GOT3 (cell line): Measurements from ENCODE around the gene PTPDC1.

Experiments used
- DNase-seq: peaks from one replicate; lab custom pipeline; 2025; ENCODE audit warnings: mixed read lengths; lab: John Stamatoyannopoulos, UW

Gene PTPDC1

DNA sequence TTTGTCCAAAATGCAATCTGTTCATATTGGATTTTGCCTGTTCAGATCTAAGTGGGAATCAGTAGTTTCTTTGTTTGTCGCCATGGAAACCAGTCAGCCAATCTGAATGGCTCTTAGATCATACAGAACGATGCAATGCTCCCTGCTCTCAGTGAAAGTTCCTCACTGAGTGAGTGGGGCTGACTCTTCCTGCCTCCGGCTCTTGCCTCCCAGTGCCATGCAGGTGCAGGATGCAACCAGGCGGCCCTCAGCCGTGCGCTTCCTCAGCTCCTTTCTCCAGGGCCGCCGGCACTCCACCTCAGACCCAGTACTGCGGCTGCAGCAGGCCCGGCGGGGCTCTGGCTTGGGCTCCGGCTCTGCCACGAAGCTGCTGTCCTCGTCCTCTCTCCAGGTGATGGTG is at the start of gene PTPDC1:
PTPDC1 (plus strand) TSS at position 151 of the 400 bp plus-strand sequence; CDS start at position 218, 67 bp downstream.
- DNase-seq, result no peak

GRCh38 chr9:94034511-94034910 is 49.8 kb upstream of the PTPDC1 start:
- no peak for DNase-seq

DNA sequence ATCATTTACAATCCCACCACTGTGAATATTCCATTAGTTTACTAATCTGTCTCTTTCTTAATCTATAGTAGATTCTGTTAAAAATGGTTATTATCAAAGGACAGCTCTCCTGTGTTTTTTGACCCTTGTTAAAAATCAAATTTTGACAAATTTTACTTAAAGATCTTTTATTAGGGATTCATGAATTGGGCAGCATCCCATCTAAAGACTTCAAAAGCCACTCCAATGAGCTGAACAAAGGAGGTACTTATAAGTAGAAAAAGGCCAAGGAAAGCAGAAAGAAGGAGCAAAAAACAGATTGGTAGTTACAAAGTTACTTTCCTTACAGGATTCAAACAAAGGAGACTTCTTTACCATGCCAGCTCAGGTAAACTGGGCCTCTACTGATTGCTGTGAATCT is 44.5 kb upstream of the PTPDC1 start:
- DNase-seq, result no peak

- DNase-seq, result no peak
Observed at GRCh38 chr9:94042516-94043360, 41.5 kb upstream of the PTPDC1 start.

GRCh38 chr9:94054716-94055115 is 29.5 kb upstream of the PTPDC1 start:
- DNase-seq, result no peak

DNA sequence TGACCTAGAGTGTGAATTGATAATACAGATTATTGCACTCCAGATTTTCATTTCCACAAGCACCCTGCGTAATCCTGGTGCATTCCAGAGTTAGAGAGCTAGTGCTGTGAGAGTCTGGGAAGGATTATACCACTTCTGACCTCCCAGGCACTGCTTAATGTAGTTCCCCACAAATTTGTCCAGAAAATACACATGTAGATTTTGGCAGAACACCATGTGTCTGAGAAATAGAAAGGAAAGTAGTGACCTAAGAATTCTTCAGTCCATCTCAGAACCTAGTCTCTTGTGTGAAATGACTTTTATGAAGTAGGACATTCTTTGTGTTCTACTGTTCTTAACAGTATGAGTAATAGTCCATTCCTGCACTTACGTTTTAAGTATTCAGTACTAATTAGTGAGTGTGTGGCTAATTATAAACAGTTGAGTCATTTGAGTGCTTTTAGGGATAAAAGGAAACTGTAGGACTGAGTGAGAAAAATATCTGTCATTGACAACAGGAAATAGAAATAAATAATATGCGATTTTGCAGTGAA is 27.8 kb upstream of the PTPDC1 start:
- DNase-seq, result no peak

- no peak for DNase-seq
Observed at GRCh38 chr9:94057918-94058317, 26.3 kb upstream of the PTPDC1 start.

- DNase-seq, result no peak
Observed at GRCh38 chr9:94061864-94062263, 22.4 kb upstream of the PTPDC1 start.

DNA sequence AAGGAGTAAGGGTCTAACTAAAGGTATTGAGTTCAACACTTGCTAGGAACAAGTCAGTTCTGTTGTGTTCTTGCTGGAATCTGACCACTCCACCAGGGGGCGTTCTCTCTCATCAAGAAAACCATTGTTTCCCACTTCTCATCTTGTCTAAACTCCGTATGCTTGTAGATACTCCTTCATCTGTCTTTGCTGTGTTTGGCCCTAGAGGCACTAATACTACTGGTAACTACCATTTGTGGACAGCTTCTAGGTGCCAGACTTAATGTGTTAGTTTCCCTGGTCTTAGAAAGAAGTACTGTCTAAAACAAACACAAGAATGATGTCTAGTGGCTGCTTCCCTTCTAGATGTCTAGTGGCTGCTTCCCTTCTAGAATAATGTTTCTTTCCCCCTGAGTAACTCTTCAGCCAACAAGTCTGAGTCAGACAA is 18.7 kb upstream of the PTPDC1 start:
- DNase-seq, result no peak

DNA sequence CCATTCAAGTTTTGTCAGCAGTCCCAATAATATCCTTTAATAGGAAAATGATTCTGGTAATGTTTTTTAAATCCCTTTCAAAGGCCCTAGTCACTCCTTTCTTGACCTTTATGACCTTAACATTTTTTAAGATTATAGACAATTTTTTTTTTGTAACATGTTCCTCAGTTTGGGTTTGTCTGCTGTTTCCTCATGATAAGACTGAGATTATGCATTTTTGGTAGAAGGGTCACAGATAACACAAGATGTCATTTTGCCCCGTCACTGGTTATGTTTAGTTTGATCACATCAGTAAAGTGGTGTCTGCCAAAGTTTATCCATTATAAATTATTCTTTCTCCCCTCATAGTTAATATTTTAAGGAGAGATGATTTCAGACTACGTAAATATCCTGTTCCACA is 16.0 kb upstream of the PTPDC1 start:
- no peak for DNase-seq

GRCh38 chr9:94076557-94076956 is 7.7 kb upstream of the PTPDC1 start:
- no peak for DNase-seq

GRCh38 chr9:94078086-94078485 is 6.2 kb upstream of the PTPDC1 start:
- no peak for DNase-seq

GRCh38 chr9:94079236-94079635 is 5.0 kb upstream of the PTPDC1 start:
- no peak for DNase-seq

- DNase-seq, result no peak
Observed at GRCh38 chr9:94080249-94080648, 4.0 kb upstream of the PTPDC1 start.

GRCh38 chr9:94081435-94081834 is 2.8 kb upstream of the PTPDC1 start:
- DNase-seq, result no peak

- no peak for DNase-seq
Observed at GRCh38 chr9:94081864-94082463, 2.3 kb upstream of the PTPDC1 start.

DNA sequence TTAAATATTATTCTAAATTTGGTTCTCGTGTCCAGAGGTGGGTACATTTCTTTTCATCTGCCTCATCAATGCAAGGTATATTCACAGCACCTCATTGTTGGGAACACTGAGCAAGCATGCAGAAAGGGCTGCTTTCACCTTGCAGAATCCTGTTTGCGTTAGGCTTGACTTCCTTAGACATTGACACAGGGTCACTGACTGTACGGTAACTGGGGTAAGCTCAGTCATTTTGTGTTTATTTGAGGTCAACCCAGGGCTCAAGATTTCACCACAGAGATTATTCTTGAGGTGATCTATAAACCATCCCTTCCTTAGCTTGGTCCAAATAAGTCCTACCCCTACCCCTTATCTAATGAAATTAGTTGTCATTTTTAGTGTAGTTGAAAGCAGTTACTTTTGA is 1.7 kb upstream of the PTPDC1 start:
- no peak for DNase-seq

GRCh38 chr9:94082956-94083355 is 1.3 kb upstream of the PTPDC1 start:
- no peak for DNase-seq

GRCh38 chr9:94083384-94083783 is 880 bp upstream of the PTPDC1 start:
- no peak for DNase-seq

GRCh38 chr9:94085062-94085639 is 887 bp downstream of the PTPDC1 start:
- DNase-seq, result no peak

DNA sequence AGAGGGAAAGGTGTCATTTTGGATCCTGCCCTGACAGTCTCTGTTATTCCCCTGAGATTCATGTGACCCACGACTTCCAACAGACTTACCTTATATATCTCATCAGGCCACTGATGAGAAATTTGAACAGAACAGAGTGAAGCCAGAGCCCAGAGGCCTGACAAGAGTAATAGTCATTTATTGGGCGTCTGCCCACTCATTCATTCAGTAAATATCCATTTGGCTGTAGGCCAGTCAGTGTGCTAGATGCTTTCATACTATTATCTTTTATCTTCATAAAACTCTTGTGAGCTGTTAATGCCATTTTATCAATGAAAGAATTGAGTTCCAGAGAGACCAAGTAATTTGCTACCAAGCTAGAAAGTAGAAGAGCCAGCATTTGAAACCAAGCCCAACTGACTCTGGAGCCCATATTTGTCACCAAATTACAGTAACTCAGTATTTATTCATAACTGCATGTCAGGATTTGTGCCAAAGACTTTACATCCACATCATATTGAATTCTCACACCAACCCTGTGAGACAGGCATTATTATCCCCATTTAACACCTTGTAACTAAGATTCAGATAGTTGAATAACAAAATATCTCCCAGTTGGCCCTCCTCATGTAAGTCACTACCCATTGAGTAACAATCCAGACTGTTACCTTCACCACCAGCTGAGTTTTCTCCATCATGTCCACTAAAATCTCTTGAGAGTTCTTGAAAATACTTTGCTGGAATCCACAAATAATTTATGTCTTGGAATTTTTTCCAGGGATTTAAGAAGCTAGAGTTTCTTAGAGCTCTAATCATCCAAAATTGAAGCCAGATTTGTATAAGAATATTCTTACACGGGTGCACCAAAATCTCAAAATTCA is 2.5 kb downstream of the PTPDC1 start:
- no peak for DNase-seq
